SK-N-SH (cell line): ENCODE measurements around the gene ST6GALNAC6. TPM values are rescaled to one million over a fixed set of nuclear protein-coding genes. Genes with fewer than 3 reads are reported as not detected.

ENCODE experiments used
- CTCF ChIA-PET: fragments of 300-600, 350-600 bp; formaldehyde crosslinking; extraction: SDS; loops from one replicate; lab custom pipeline; 2021; lab: Yijun Ruan, JAX
- POLR2A ChIA-PET: fragments of 350-600 bp; sonication (Branson Sonifier 250); formaldehyde crosslinking; extraction: SDS; loops from one replicate; lab custom pipeline; 2020; ENCODE audit warnings: antibody characterized with exemption, inconsistent platforms; lab: Yijun Ruan, JAX
- DNase-seq: peaks from one replicate; pipeline ENCODE4 v3.0.0; 2012
- H2AFZ ChIP-seq: fragments of 200-600 bp; sonication (generic); 2 replicates; pipeline ENCODE4 v1.8.1; 2016; ENCODE audit warnings: antibody characterized with exemption, mild to moderate bottlenecking, low read depth
- H3F3A ChIP-seq: fragments of 200-600 bp; sonication (generic); replicated peaks from 2 replicates; pipeline ENCODE3; 2016; ENCODE audit warnings: antibody characterized with exemption, mild to moderate bottlenecking; ENCODE audit not compliant: insufficient read depth
- H3K27ac ChIP-seq, 2 experiments: fragments of 200-500 bp in 1 of 2; fragments of 200-600 bp in 1 of 2; sonication (Bioruptor generic) in 1 of 2; sonication (generic), shearing (Covaris generic) in 1 of 2; 2 replicates each; pipeline versions ENCODE4 v1.5.1 to v1.6.1; 2014 to 2016; ENCODE audit warnings: low read depth in 2 of 2, inconsistent platforms in 1 of 2, low read length in 1 of 2, mild to moderate bottlenecking in 1 of 2, mixed read lengths in 1 of 2
- H3K27me3 ChIP-seq: fragments of 200-600 bp; sonication (generic), shearing (Covaris generic); 2 replicates; pipeline ENCODE4 v1.6.1; 2016; ENCODE audit warnings: mixed run types; ENCODE audit not compliant: insufficient read depth
- H3K36me3 ChIP-seq, 2 experiments: fragments of 200-500 bp in 1 of 2; fragments of 200-600 bp in 1 of 2; sonication (Bioruptor generic) in 1 of 2; sonication (generic) in 1 of 2; replicated peaks in 1 of 2; 2 replicates each; pipeline versions ENCODE3 to v1.5.1; 2014 to 2016; ENCODE audit warnings: low read length in 1 of 2, mild to moderate bottlenecking in 1 of 2; ENCODE audit not compliant: insufficient read depth in 2 of 2, control insufficient read depth in 1 of 2
- H3K4me1 ChIP-seq, 2 experiments: fragments of 200-500 bp in 1 of 2; fragments of 200-600 bp in 1 of 2; sonication (Bioruptor generic) in 1 of 2; sonication (generic), shearing (Covaris generic) in 1 of 2; 2 replicates each; pipeline versions ENCODE4 v1.5.1 to v1.6.1; 2014 to 2016; ENCODE audit warnings: low read depth in 1 of 2, low read length in 1 of 2, mixed run types in 1 of 2; ENCODE audit not compliant: insufficient read depth in 2 of 2, control insufficient read depth in 1 of 2
- H3K4me2 ChIP-seq: fragments of 200-600 bp; sonication (generic), shearing (Covaris generic); 2 replicates; pipeline ENCODE4 v1.6.1; 2017; ENCODE audit warnings: mixed run types
- H3K4me3 ChIP-seq, 2 experiments: fragments of 200-500 bp in 1 of 2; fragments of 200-600 bp in 1 of 2; sonication (Bioruptor generic) in 1 of 2; sonication (generic), shearing (Covaris generic) in 1 of 2; 2 replicates each; pipeline versions ENCODE4 v1.5.1 to v1.8.1; 2014 to 2016; ENCODE audit warnings: low read depth in 2 of 2, inconsistent platforms in 1 of 2, low read length in 1 of 2, mild to moderate bottlenecking in 1 of 2, mixed read lengths in 1 of 2, moderate library complexity in 1 of 2
- H3K79me2 ChIP-seq: fragments of 200-600 bp; sonication (generic); 2 replicates; pipeline ENCODE4 v1.8.1; 2017; ENCODE audit warnings: mild to moderate bottlenecking; ENCODE audit not compliant: insufficient read depth
- H3K9ac ChIP-seq: fragments of 200-600 bp; sonication (generic); 2 replicates; pipeline ENCODE4 v1.6.1; 2017; ENCODE audit warnings: mixed run types
- H3K9me2 ChIP-seq: fragments of 200-600 bp; sonication (generic); 2 replicates; pipeline ENCODE4 v1.6.1; 2017; ENCODE audit warnings: mixed run types
- H3K9me3 ChIP-seq: fragments of 200-600 bp; sonication (generic); 2 replicates; pipeline ENCODE4 v1.6.1; 2017; ENCODE audit warnings: mixed run types, mild to moderate bottlenecking, moderate library complexity
- H4K20me1 ChIP-seq: fragments of 200-600 bp; sonication (generic); 2 replicates; pipeline ENCODE4 v1.6.1; 2017; ENCODE audit warnings: mild to moderate bottlenecking, mixed run types; ENCODE audit not compliant: insufficient read depth
- EP300 ChIP-seq, 2 experiments: IDR thresholded peaks; 2 replicates each; pipeline versions ENCODE4 v1.4.0 to v1.6.1; 2012; ENCODE audit warnings: borderline replicate concordance in 1 of 2, low read depth in 1 of 2, low read length in 1 of 2
- FOSL2 ChIP-seq: IDR thresholded peaks from 2 replicates; pipeline ENCODE4 v1.4.0; 2012; ENCODE audit warnings: low read depth, mild to moderate bottlenecking, moderate library complexity, borderline replicate concordance
- FOXJ3 ChIP-seq: sonication (generic); formaldehyde crosslinking; IDR thresholded peaks from 2 replicates; pipeline ENCODE4 v1.5.1; 2020; ENCODE audit warnings: mild to moderate bottlenecking, missing genetic modification reagents
- FOXM1 ChIP-seq: IDR thresholded peaks from 2 replicates; pipeline ENCODE4 v1.4.0; 2012; ENCODE audit warnings: low read depth, mild to moderate bottlenecking
- GABPA ChIP-seq: IDR thresholded peaks from 2 replicates; pipeline ENCODE4 v1.4.0; 2012; ENCODE audit warnings: low read depth, mild to moderate bottlenecking
- IRF3 ChIP-seq: fragments of 150-350 bp; IDR thresholded peaks from 2 replicates; pipeline ENCODE4 v1.6.1; 2016; ENCODE audit warnings: mild to moderate bottlenecking, low read depth, low read length
- NRF1 ChIP-seq: IDR thresholded peaks from 2 replicates; pipeline ENCODE4 v1.6.1; 2012; ENCODE audit warnings: low read depth, mild to moderate bottlenecking, low read length
- WGBS: methylation state at CpG from one replicate; pipeline ENCODE4 v1.1.6; 2017; ENCODE audit warnings: low lambda C conversion rate; 5-methylcytosine and 5-hydroxymethylcytosine counted together
- polyA plus RNA-seq, 3 experiments: library from polyadenylated mRNA; depleted of rRNA; stranded (reverse); fragments of >200 nt; gene quantifications; 2 replicates each; pipeline ENCODE4 v1.2.3, GENCODE V29; 2012
- TF ChIP-seq, protein P1 (sequence below): fragments of 200-600 bp; sonication (generic); IDR thresholded peaks from 2 replicates; pipeline ENCODE4 v1.6.1; 2017; ENCODE audit warnings: antibody characterized with exemption, mild to moderate bottlenecking, moderate library complexity
- TF ChIP-seq, protein P2 (sequence below): IDR thresholded peaks from 2 replicates; pipeline ENCODE4 v1.4.0; 2012; ENCODE audit warnings: low read depth, borderline replicate concordance

ST6GALNAC6 gene
- polyA plus RNA-seq, 1 of the 3 experiments (the other 2 are of a cell fraction): 34.8 TPM

DNA sequence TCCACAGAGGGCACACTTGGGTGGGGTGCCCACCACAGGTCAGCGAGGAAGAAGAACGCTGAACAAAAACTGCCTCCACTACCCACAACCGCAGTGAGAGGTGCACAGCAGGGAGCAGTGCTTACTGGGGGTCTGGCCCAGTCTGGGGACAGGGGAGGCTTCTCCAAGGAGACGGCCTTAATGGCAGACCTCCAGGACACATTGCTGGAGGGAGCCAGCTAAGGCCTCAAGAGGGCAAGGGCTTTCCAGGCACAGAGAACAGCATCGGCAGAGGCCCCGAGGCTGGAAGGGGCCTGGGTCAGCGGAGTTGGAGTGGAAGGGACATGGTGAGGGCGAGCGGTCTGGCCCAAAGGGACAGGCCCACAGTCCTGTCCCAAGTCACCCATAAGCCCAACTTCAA is 46.5 kb upstream of the ST6GALNAC6 start:
- Histone ChIP-seq H3K27me3 (no peaks in the 10 kb centered on the region), H3K9me3 (no peaks in the 10 kb centered on the region), H2AFZ (no peak overlapping the region), H3K4me2 (no peak overlapping the region), H4K20me1 (peaks cover 7% of the 10 kb centered on the region; the same call in 1 of the 2 replicates), H3K4me3 (no peak overlapping the region), H3K27ac (peak overlapping the region in 1 of 2 experiments; percentile 16; a peak in 1 of 4 replicates), H3K9ac (no peak overlapping the region), H3K9me2 (no peaks in the 10 kb centered on the region), H3K4me1 (peaks cover 0 to 70% of the 10 kb centered on the region in 2 experiments; a peak in 1 of 4 replicates), H3F3A (peaks cover 3% of the 10 kb centered on the region), H3K79me2 (no peaks in the 10 kb centered on the region; the same call in 1 of the 2 replicates), H3K36me3 (peaks cover 4 to 47% of the 10 kb centered on the region in 2 experiments)
- POLR2A ChIA-PET: no interaction called here
- TF ChIP-seq IRF3: no peak
- TF ChIP-seq EP300 (IDR thresholded peaks at IDR 0.05; ENCODE audit: borderline replicate concordance in 1 of 2, low read depth in 1 of 2, low read length in 1 of 2): no peak
- CTCF ChIA-PET: interaction anchor here (2.0 to 10.3 kb wide), 5 partner anchors 9 to 172 kb away, joined by 6 to 219 read pairs (median 32); no protein-coding TSS in a partner anchor
- 93% methylated on average over 9 of the region's 9 CpGs for WGBS
- no peak for DNase-seq

GRCh38 chr9:127945338-127945737 is 45.9 kb upstream of the ST6GALNAC6 start:
- TF ChIP-seq NRF1 (no peak), GABPA (no peak), FOSL2 (no peak), FOXJ3 (CRISPR knock-in tag) (no peak), FOXM1 (no peak)
- TF ChIP-seq, protein P1, sequence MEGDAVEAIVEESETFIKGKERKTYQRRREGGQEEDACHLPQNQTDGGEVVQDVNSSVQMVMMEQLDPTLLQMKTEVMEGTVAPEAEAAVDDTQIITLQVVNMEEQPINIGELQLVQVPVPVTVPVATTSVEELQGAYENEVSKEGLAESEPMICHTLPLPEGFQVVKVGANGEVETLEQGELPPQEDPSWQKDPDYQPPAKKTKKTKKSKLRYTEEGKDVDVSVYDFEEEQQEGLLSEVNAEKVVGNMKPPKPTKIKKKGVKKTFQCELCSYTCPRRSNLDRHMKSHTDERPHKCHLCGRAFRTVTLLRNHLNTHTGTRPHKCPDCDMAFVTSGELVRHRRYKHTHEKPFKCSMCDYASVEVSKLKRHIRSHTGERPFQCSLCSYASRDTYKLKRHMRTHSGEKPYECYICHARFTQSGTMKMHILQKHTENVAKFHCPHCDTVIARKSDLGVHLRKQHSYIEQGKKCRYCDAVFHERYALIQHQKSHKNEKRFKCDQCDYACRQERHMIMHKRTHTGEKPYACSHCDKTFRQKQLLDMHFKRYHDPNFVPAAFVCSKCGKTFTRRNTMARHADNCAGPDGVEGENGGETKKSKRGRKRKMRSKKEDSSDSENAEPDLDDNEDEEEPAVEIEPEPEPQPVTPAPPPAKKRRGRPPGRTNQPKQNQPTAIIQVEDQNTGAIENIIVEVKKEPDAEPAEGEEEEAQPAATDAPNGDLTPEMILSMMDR: no peak
- TF ChIP-seq, protein P2, sequence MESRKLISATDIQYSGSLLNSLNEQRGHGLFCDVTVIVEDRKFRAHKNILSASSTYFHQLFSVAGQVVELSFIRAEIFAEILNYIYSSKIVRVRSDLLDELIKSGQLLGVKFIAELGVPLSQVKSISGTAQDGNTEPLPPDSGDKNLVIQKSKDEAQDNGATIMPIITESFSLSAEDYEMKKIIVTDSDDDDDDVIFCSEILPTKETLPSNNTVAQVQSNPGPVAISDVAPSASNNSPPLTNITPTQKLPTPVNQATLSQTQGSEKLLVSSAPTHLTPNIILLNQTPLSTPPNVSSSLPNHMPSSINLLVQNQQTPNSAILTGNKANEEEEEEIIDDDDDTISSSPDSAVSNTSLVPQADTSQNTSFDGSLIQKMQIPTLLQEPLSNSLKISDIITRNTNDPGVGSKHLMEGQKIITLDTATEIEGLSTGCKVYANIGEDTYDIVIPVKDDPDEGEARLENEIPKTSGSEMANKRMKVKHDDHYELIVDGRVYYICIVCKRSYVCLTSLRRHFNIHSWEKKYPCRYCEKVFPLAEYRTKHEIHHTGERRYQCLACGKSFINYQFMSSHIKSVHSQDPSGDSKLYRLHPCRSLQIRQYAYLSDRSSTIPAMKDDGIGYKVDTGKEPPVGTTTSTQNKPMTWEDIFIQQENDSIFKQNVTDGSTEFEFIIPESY: no peak
- H3K4me1 ChIP-seq: peaks cover 0 to 64% of the 10 kb centered on the region in 2 experiments; a peak in 1 of 4 replicates
- H3K9ac ChIP-seq: no peak overlapping the region
- ChIA-PET CTCF (interaction anchor here (4.2 to 10.3 kb wide), 6 partner anchors 10 to 171 kb away, joined by 32 to 219 read pairs (median 65); no protein-coding TSS in a partner anchor), POLR2A (no interaction called here)
- WGBS: over 99% methylated on average over 15 of the region's 24 CpGs
- no peaks in the 10 kb centered on the region for H3K9me3 ChIP-seq
- H3K4me2 ChIP-seq: no peak overlapping the region
- H2AFZ ChIP-seq: no peak overlapping the region
- peaks cover 7% of the 10 kb centered on the region; the same call in 1 of the 2 replicates for H4K20me1 ChIP-seq
- H3K79me2 ChIP-seq: no peaks in the 10 kb centered on the region; the same call in 1 of the 2 replicates
- peaks cover 4 to 50% of the 10 kb centered on the region in 2 experiments for H3K36me3 ChIP-seq
- H3K4me3 ChIP-seq: no peak overlapping the region
- H3K27ac ChIP-seq: no peak overlapping the region; a peak in 1 of 4 replicates
- peaks cover 3% of the 10 kb centered on the region for H3F3A ChIP-seq
- no peak for DNase-seq
- no peaks in the 10 kb centered on the region for H3K27me3 ChIP-seq
- H3K9me2 ChIP-seq: no peaks in the 10 kb centered on the region
